D721Med (cell line): ENCODE measurements around the gene ZNF438.

Source experiments
- DNase-seq: peaks from one replicate; pipeline ENCODE4 v3.0.0; 2011; ENCODE audit warnings: low spot score; ENCODE audit not compliant: insufficient read length
- FAIRE-seq: peaks from 2 replicates; lab custom pipeline; 2011; peaks lifted over from hg19 to GRCh38; lab: Jason Lieb, UNC
- TF ChIP-seq, protein P1 (sequence below): IDR thresholded peaks from 2 replicates; pipeline ENCODE4 v1.5.1; 2012; ENCODE audit warnings: mild to moderate bottlenecking, control low read depth; ENCODE audit not compliant: insufficient read depth; ENCODE audit errors: missing control alignments

ZNF438 gene

DNA sequence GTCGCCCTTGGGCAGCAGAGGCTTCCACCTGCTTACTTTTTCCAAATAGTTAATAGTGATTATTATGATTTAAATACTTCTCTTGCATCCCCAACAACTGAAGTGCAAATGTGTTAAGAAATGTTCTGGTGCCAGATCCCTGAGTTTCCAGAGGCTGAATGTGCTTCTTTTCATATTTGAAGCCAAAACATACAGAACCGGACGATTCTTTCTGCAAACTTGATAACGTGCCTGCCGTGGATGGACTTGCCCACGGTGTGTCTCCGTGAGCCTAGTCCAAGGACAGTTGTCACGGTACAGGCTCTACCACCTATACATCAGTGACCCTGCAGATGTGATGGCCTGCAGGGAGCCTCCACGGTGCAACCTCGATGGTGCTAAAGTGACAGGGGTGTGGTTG, 203.5 kb downstream of the ZNF438 start:
- no peak for DNase-seq
- TF ChIP-seq, protein P1, sequence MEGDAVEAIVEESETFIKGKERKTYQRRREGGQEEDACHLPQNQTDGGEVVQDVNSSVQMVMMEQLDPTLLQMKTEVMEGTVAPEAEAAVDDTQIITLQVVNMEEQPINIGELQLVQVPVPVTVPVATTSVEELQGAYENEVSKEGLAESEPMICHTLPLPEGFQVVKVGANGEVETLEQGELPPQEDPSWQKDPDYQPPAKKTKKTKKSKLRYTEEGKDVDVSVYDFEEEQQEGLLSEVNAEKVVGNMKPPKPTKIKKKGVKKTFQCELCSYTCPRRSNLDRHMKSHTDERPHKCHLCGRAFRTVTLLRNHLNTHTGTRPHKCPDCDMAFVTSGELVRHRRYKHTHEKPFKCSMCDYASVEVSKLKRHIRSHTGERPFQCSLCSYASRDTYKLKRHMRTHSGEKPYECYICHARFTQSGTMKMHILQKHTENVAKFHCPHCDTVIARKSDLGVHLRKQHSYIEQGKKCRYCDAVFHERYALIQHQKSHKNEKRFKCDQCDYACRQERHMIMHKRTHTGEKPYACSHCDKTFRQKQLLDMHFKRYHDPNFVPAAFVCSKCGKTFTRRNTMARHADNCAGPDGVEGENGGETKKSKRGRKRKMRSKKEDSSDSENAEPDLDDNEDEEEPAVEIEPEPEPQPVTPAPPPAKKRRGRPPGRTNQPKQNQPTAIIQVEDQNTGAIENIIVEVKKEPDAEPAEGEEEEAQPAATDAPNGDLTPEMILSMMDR = no peak
- no peak for FAIRE-seq

DNA sequence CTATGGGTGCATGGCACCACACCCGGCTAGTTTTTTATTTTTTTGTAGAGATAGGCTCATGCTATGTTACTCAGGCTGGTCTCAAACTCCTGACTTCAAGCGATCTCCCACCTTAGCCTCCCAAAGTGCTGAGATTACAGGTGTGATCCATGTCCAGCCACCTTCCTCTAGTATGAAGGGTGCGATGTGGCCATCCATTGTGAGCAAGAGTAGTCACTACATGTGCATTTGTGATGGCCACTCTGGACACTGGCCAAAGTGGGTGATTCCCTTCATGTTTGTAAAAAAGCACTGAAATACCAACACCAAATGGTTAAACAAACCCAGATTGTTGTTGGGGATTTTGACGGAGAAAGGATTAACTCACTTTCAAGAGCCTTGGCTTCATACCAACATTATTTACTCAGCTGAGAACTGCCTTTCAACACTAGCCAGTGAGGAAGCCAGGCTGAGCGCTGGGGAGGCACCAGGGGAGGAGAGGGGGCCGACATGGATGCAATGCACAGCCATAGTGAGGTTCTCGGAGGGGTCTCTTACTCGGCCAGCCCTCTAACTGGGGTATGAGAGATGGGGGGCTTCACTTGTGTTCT, 204.0 kb downstream of the ZNF438 start:
- no peak for FAIRE-seq
- no peak for DNase-seq
- TF ChIP-seq, protein P1 = no peak

DNA sequence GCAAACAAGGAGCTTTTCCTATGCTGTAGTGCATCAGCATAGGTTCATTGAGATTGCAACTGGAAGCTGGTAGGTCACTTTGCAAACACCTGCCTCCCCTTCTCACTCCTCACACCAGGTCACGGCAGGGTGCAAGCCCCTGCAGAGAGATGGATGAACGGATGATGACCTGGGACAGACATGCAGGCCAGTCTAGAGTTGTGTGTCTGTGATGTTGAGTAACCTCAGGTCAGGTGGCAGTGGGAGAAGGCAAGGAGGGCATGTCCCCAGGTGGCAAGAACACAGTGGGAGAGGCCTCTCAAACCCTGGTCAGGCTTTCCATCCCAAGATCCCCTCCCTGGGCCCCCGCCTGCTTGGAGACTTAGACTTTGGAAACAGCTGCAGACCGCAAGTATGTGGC, 205.0 kb downstream of the ZNF438 start:
- no peak for FAIRE-seq
- DNase-seq = no peak
- TF ChIP-seq, protein P1 = no peak

DNA sequence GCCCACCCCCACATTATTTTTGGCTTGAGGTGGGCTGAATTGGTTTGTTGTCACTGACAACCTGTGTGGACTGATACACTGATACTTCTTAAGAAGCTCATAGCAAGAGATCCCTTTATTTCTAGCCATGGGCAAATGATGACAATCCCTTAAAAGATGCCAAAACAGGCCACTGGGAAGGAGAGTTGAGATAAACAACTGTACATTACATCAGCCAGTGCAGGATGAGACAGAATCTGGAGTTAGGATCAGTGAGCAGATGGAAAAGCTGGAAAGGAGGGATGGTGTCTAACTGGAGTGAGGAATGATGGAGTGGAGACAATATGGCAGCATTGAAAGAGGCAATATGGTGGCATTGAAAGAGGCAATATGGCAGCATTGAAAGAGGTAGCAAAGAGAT, 206.2 kb downstream of the ZNF438 start:
- TF ChIP-seq, protein P1 = no peak
- FAIRE-seq = no peak
- no peak for DNase-seq

DNA sequence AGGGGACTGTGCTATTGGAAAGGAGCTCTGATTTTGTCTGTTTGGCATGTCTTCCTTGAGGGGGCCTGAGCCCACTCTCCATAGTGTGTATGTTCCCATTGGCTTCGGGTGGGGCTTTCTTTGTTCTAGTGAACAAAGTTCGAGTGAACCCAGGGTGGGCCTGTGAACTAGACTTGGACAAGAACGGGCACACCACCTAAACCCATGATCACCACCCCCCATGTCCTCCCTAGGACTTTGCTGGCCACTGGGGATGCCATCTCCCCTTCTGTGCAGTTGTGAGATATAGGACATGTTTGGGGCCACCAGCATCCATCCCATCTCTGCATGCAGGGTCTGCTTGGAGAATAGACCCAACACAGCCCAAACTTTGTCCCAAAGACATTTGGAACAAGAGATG, 206.6 kb downstream of the ZNF438 start:
- TF ChIP-seq, protein P1 = no peak
- DNase-seq = no peak
- no peak for FAIRE-seq

DNA sequence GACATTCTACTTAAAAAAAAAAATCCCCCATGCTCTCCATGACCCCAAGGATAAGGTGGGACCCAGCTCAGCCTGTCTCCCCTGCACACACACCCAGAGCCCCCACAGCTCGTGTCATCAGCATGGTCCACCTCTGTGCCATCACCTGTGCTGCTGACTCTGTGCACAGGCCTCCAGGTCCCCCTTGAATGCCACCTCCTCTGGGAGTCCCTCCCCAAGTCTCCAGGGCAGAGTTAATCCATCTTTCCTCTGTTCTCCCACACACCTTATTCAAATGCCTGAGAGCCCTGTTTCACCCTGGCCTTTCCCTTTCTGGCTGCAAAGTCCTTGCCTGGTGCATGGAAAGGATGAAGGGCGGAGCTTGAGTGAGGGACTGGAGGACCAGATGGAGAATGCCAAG, 208.0 kb downstream of the ZNF438 start:
- FAIRE-seq (no peak), DNase-seq (no peak)
- TF ChIP-seq, protein P1 = no peak

DNA sequence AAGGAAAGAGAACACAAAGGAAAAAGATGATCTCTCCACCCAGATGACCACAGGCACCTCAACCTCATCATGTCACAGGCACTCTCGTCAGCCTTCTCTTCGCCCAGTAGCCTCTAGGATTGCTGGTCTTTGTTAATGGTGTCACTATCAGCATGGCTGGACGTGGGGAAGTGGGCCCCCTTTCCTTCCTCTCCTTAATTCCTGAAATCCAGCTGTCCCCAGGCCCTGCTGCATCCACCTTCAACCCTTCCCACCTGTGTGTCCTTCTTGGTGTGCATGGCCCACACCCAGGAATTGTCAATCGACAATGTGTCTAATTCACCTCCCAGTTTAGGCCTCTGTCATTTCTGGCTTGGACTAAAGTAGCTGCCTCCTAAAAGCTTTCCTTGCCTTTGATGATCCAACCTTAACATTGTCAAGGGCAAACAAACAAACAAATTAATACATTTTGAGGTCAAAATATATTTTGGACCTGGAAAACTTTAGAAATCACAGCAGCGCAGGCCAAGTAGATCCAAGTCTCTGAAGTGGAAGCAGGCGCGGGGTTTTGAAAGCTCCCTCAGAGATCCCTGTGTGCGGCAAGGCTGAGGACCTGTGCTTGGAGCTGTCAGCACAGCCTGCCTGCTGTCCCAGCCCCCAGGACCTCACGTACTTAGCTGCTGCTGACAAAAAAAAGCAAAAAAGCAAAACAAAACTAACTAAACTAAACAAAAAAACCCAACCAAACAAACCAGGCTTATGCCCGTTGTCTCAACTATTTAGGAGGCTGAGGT, 208.8 kb downstream of the ZNF438 start:
- DNase-seq (no peak), FAIRE-seq (no peak)
- TF ChIP-seq, protein P1 = no peak
